GM12801 (cell line): ENCODE results near the gene TENT5C.

ENCODE experiments used
- CTCF ChIP-seq: IDR thresholded peaks from one replicate; pipeline ENCODE4 v1.5.1; 2011; ENCODE audit warnings: control low read depth; ENCODE audit not compliant: insufficient read length; ENCODE audit errors: extremely low read depth

The TENT5C gene

DNA sequence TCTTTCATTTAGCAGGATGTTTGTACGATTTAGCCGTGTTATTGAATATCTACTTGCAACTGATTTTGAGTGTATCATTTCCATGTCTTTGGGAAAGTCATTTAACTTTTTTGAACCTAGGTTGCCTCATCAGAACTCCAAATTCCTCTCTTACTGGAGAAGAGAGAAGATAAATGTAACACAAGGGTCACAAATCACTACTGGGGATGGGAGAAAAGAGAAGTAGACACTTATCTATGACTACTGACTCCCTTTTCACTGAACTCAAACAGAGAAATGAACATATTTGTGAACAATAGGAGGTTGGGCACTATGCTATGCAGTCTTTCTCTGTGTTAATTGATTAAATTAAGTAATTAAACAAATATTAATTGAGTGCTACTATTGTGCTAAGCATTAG is 42.2 kb downstream of the TENT5C start:
- no peak for TF ChIP-seq CTCF

DNA sequence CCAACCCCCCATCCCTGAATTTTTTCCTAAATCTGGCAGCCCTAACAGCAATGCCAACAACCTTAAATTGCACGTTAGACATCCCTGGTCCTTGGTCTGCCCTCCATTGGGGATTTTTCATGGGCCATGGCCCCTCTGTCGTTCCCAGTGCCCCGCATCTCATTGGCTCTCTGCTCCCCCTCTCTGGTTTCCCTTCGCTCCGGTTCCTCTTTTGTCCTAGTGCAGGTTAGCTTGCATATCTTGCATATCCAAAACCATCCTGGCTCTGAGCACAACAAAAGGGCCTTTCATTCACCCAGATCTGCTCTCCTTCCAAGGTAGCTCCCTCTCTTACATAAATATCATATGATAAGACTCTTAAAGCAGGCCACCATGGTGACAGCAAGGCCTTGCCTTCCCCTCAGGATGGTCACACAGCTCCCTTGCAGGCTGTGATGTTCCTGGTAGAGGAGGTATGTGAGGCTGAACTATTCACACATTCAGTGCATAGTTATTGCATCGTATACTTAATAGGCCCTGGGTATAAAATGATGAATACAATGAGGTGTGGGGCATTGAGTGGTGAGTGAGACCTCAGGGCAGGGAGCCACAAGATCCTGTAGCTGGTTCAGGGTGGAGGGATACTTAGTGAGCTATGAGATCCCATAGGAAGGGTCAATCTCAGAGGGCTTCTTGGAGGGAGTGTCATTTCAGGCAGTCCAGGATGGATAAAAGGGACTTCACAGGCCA is 45.2 kb downstream of the TENT5C start:
- TF ChIP-seq CTCF: no peak

- no peak for TF ChIP-seq CTCF
Measured at GRCh38 chr1:117651616-117652015, 45.8 kb downstream of the TENT5C start.

GRCh38 chr1:117652421-117652820 is 46.6 kb downstream of the TENT5C start:
- no peak for TF ChIP-seq CTCF

GRCh38 chr1:117653195-117653594 is 47.3 kb downstream of the TENT5C start:
- TF ChIP-seq CTCF: no peak

- no peak for TF ChIP-seq CTCF
Measured at GRCh38 chr1:117653732-117654492, 48.1 kb downstream of the TENT5C start.

DNA sequence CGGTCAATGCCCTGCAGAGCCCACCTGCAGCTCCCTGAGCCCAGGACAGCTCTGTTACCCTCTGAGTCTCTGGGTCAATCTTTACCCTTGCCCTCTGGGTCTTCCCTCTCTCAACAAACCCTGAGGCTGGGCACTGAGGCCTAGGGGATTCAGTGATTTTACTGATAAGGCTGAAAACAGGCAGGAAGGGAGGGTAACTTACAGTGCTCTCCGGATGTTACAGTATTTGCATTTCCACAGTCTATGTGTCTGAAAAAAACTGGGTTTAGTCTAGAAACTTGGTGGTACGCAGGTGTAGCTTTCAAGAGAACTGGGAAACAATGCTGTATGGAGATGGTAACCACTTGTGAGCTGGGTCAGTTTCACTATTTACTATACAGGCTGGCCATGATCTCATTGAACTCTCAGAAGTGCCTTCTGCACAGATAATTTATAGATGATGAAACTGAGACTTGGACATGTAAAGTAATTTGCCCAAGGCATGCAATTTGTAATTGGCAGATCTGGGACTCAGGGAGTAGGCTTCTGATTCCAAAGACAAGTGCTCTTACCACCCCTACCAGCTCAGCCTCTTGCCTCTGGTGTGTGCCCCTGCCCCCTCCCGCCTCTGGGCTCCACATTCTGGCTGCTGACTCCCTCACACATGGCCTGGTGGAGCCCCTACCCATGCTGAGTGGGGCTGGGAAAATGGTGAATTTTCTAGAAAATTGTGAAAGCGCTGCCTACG is 48.8 kb downstream of the TENT5C start:
- no peak for TF ChIP-seq CTCF
